Endodermal cell (in vitro differentiated cells): Measurements from ENCODE around the gene GABRG3. TPM values are rescaled to one million over a fixed set of nuclear protein-coding genes. Genes with fewer than 3 reads are reported as not detected.

Experiments
- DNase-seq: peaks from one replicate; pipeline ENCODE4 v3.0.0-alpha.2; 2017
- H3K27ac ChIP-seq: 2 replicates; pipeline ENCODE4 v1.5.1; 2013; ENCODE audit warnings: mild to moderate bottlenecking, low read depth, low read length, moderate library complexity
- H3K27me3 ChIP-seq: 2 replicates; pipeline ENCODE4 v1.6.1; 2013; ENCODE audit warnings: mild to moderate bottlenecking, low read length, moderate library complexity; ENCODE audit not compliant: insufficient read depth, control insufficient read depth, poor library complexity, severe bottlenecking
- H3K36me3 ChIP-seq: 2 replicates; pipeline ENCODE4 v1.7.0; 2013; ENCODE audit warnings: mild to moderate bottlenecking, low read length, moderate library complexity; ENCODE audit not compliant: control insufficient read depth, insufficient read depth
- H3K4me1 ChIP-seq: one replicate; pipeline ENCODE4 v1.7.0; 2013; ENCODE audit warnings: low read length; ENCODE audit not compliant: control insufficient read depth, insufficient read depth
- H3K4me3 ChIP-seq: 2 replicates; pipeline ENCODE4 v1.5.1; 2013; ENCODE audit warnings: mild to moderate bottlenecking, low read length, moderate library complexity
- H3K9ac ChIP-seq: 2 replicates; pipeline ENCODE4 v1.6.1; 2013; ENCODE audit warnings: mild to moderate bottlenecking, low read length, moderate library complexity; ENCODE audit not compliant: poor library complexity, severe bottlenecking; ENCODE audit errors: extremely low read depth
- H3K9me3 ChIP-seq: 2 replicates; pipeline ENCODE4 v1.6.1; 2013; ENCODE audit warnings: mild to moderate bottlenecking, low read length, moderate library complexity; ENCODE audit not compliant: control insufficient read depth
- H3K27ac Mint-ChIP-seq: 2 replicates; pipeline ENCODE4 v1.8.0; 2020; ENCODE audit warnings: mixed read lengths
- H3K27me3 Mint-ChIP-seq: 2 replicates; pipeline ENCODE4 v1.8.0; 2021; ENCODE audit warnings: mild to moderate bottlenecking, mixed read lengths; ENCODE audit not compliant: insufficient read depth
- H3K36me3 Mint-ChIP-seq: 2 replicates; pipeline ENCODE4 v1.8.0; 2020; ENCODE audit warnings: low read depth, mixed read lengths
- H3K4me1 Mint-ChIP-seq: 2 replicates; pipeline ENCODE4 v1.8.0; 2020; ENCODE audit warnings: mixed read lengths
- H3K4me3 Mint-ChIP-seq: 2 replicates; pipeline ENCODE4 v1.8.0; 2020; ENCODE audit warnings: mild to moderate bottlenecking, moderate library complexity, mixed read lengths
- H3K9me3 Mint-ChIP-seq: 2 replicates; pipeline ENCODE4 v1.8.0; 2020; ENCODE audit warnings: mild to moderate bottlenecking, mixed read lengths
- WGBS, 2 experiments: methylation state at CpG; one replicate each; pipeline versions ENCODE4 v1.1.5 to v1.1.7; 2013; ENCODE audit warnings: missing lambda C conversion rate in 2 of 2, mixed read lengths in 1 of 2; ENCODE audit not compliant: insufficient coverage in 1 of 2, insufficient read length in 1 of 2; 5-methylcytosine and 5-hydroxymethylcytosine counted together
- total RNA-seq, 2 donors: library from RNA; stranded (reverse); fragmentation: NEBNext Ultra II Directional in 1 of 2; extraction: Animal tissue kit (Norgen Biotek cat#: 25700) in 1 of 2; gene quantifications; 2 replicates in 1 of 2; 3 replicates in 1 of 2; pipeline ENCODE4 v1.2.1, GENCODE V29; 2021
- TF ChIP-seq, protein P1 (sequence below): fragments of 200-600 bp; sonication (generic); conservative IDR thresholded peaks from 2 replicates; pipeline ENCODE4 v1.5.0; 2021; ENCODE audit warnings: antibody characterized with exemption, mild to moderate bottlenecking

GABRG3 gene
- total RNA-seq, 2 donors from 2014 or later = 0.48 to 0.84 TPM

DNA sequence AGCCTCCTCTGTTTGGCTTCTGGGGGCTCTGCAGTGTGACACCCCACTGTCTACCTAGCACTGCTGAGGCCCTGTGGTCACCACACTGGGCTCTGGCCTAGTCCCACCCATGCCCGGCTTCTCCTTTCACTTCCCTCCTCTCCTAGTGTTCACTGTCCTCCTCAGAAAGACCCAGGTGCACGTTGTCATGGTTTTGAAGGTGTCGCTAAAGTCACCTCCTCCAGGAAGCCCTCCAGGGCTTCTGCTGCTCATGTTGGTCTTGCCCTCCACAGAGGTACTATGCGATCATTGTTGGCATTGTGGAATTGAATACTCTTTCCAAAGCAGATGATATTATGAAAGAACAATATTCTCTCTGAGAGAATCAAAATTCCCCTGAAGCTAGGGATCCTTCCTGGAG lies 163.5 kb downstream of the GABRG3 start:
- Histone ChIP-seq H3K27me3 (no peaks in the 10 kb centered on the region), H3K9ac (no peak overlapping the region), H3K4me3 (no peak overlapping the region), H3K36me3 (no peaks in the 10 kb centered on the region), H3K4me1 (no peaks in the 10 kb centered on the region), H3K27ac (no peak overlapping the region), H3K9me3 (no peaks in the 10 kb centered on the region)
- H3K4me3 Mint-ChIP-seq = no peak overlapping the region
- no peaks in the 10 kb centered on the region for H3K9me3 Mint-ChIP-seq
- no peaks in the 10 kb centered on the region for H3K4me1 Mint-ChIP-seq
- no peaks in the 10 kb centered on the region for H3K27me3 Mint-ChIP-seq
- peak overlapping the region; percentile 52 for H3K27ac Mint-ChIP-seq
- H3K36me3 Mint-ChIP-seq = no peaks in the 10 kb centered on the region
- 88 to 100% methylated on average over 1 to 4 of the region's 4 CpGs for WGBS, 2 experiments
- DNase-seq = no peak
- TF ChIP-seq, protein P1, sequence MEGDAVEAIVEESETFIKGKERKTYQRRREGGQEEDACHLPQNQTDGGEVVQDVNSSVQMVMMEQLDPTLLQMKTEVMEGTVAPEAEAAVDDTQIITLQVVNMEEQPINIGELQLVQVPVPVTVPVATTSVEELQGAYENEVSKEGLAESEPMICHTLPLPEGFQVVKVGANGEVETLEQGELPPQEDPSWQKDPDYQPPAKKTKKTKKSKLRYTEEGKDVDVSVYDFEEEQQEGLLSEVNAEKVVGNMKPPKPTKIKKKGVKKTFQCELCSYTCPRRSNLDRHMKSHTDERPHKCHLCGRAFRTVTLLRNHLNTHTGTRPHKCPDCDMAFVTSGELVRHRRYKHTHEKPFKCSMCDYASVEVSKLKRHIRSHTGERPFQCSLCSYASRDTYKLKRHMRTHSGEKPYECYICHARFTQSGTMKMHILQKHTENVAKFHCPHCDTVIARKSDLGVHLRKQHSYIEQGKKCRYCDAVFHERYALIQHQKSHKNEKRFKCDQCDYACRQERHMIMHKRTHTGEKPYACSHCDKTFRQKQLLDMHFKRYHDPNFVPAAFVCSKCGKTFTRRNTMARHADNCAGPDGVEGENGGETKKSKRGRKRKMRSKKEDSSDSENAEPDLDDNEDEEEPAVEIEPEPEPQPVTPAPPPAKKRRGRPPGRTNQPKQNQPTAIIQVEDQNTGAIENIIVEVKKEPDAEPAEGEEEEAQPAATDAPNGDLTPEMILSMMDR = no peak

GRCh38 chr15:27135151-27135550 lies 164.2 kb downstream of the GABRG3 start:
- TF ChIP-seq, protein P1 = no peak
- Histone ChIP-seq H3K4me1 (no peaks in the 10 kb centered on the region), H3K4me3 (no peak overlapping the region), H3K27ac (no peak overlapping the region), H3K27me3 (no peaks in the 10 kb centered on the region), H3K9ac (no peak overlapping the region), H3K36me3 (no peaks in the 10 kb centered on the region), H3K9me3 (no peaks in the 10 kb centered on the region)
- H3K36me3 Mint-ChIP-seq = no peaks in the 10 kb centered on the region
- no peaks in the 10 kb centered on the region for H3K9me3 Mint-ChIP-seq
- no peaks in the 10 kb centered on the region for H3K27me3 Mint-ChIP-seq
- 100% methylated on average over 1 of the region's 1 CpG for WGBS, 2 experiments
- H3K4me1 Mint-ChIP-seq = no peaks in the 10 kb centered on the region
- DNase-seq = no peak
- H3K27ac Mint-ChIP-seq = no peak overlapping the region
- H3K4me3 Mint-ChIP-seq = no peak overlapping the region

- H3K27me3 ChIP-seq = no peaks in the 10 kb centered on the region
- TF ChIP-seq, protein P1 = no peak
- WGBS, 2 experiments = 74 to 76% methylated on average over 4 to 5 of the region's 5 CpGs
- no peak overlapping the region for H3K27ac Mint-ChIP-seq
- no peaks in the 10 kb centered on the region for H3K36me3 Mint-ChIP-seq
- no peaks in the 10 kb centered on the region for H3K9me3 Mint-ChIP-seq
- no peaks in the 10 kb centered on the region for H3K9me3 ChIP-seq
- no peak overlapping the region for H3K27ac ChIP-seq
- no peaks in the 10 kb centered on the region for H3K4me1 ChIP-seq
- no peaks in the 10 kb centered on the region for H3K36me3 ChIP-seq
- no peak overlapping the region for H3K4me3 ChIP-seq
- H3K9ac ChIP-seq = no peak overlapping the region
- no peaks in the 10 kb centered on the region for H3K4me1 Mint-ChIP-seq
- H3K27me3 Mint-ChIP-seq = no peaks in the 10 kb centered on the region
- no peak for DNase-seq
- H3K4me3 Mint-ChIP-seq = no peak overlapping the region
Measured at GRCh38 chr15:27137127-27137526, 166.1 kb downstream of the GABRG3 start.
